Effector memory CD8-positive, alpha-beta T cell (primary cell): Measurements from ENCODE around the gene ASIC3.

Experiments
- ATAC-seq: fragments of 150-1000 bp; cut with Tn5 transposase; replicated peaks from 2 replicates; pipeline ENCODE4 v1.10.0; 2021; ENCODE audit warnings: mild to moderate bottlenecking, moderate library complexity
- DNase-seq, 3 experiments: peaks; one replicate each; pipeline ENCODE4 v3.0.0; 2021
- H3K27ac Mint-ChIP-seq, 2 donors: one replicate each; pipeline ENCODE4 v1.8.0; 2022; ENCODE audit warnings: mild to moderate bottlenecking in 2 of 2, mixed read lengths in 2 of 2, moderate library complexity in 2 of 2
- H3K27me3 Mint-ChIP-seq, 2 donors: one replicate each; pipeline ENCODE4 v1.8.0; 2022; ENCODE audit warnings: mixed read lengths in 2 of 2
- H3K36me3 Mint-ChIP-seq: one replicate; pipeline ENCODE4 v1.8.0; 2022; ENCODE audit warnings: mild to moderate bottlenecking, moderate library complexity, mixed read lengths; ENCODE audit not compliant: insufficient read depth
- H3K4me1 Mint-ChIP-seq, 2 donors: one replicate each; pipeline ENCODE4 v1.8.0; 2022; ENCODE audit warnings: low read depth in 2 of 2, mixed read lengths in 2 of 2
- H3K4me3 Mint-ChIP-seq, 2 donors: one replicate each; pipeline ENCODE4 v1.8.0; 2022; ENCODE audit warnings: mild to moderate bottlenecking in 2 of 2, mixed read lengths in 2 of 2, moderate library complexity in 2 of 2
- H3K9me3 Mint-ChIP-seq, 2 donors: one replicate each; pipeline ENCODE4 v1.8.0; 2022; ENCODE audit warnings: mixed read lengths in 2 of 2

Gene ASIC3

DNA sequence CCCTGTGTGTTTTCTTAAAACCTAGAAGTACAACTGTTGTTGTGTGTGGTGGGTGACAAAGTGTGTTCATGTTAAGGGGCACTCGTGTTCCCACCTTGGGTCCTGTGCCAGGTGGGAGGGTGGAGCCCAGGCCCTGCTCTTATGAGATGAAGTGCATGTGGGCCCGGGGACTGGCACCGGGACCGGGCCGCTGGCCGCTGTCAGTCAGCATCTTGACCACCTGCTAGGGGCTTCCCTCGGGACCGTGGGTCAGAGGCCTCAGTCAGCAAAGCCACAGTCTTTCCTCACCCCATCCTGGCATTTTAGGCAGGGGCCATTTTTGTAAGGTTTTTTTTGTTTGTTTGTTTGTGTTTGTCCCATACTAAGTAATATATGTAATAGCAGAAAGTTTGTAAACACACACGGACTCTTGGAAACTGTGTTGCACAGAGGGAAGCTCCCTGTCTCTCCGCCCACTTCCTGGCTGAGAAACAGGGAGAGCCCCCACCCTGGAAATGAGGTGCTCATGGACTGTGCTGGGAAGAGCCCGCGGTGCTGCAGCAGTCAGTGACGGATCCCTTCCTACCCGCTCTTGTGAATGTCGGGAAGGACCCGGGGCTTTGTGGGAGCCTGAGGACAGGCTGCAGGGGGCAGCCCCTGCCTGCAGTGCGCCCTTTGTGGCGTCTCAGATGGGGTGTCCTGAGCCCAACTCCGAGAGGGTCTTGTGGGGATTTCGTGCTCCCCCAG is 51.3 kb downstream of the ASIC3 start:
- Mint-ChIP-seq H3K9me3 (no peaks in the 10 kb centered on the region), H3K4me1 (peaks cover 0 to 3% of the 10 kb centered on the region in 2 donors), H3K36me3 (peaks cover 6% of the 10 kb centered on the region), H3K4me3 (no peak overlapping the region), H3K27ac (no peak overlapping the region), H3K27me3 (no peaks in the 10 kb centered on the region)
- ATAC-seq (no peak), DNase-seq (no peak)

GRCh38 chr7:151100921-151101320 is 52.6 kb downstream of the ASIC3 start:
- no peaks in the 10 kb centered on the region for H3K9me3 Mint-ChIP-seq
- no peak overlapping the region for H3K4me3 Mint-ChIP-seq
- ATAC-seq = no peak
- peaks cover 0 to 3% of the 10 kb centered on the region in 2 donors for H3K4me1 Mint-ChIP-seq
- peak overlapping the region in 1 of 2 donors; percentile 65 for H3K27ac Mint-ChIP-seq
- H3K36me3 Mint-ChIP-seq = peaks cover 7% of the 10 kb centered on the region
- no peak for DNase-seq
- H3K27me3 Mint-ChIP-seq = no peaks in the 10 kb centered on the region

DNA sequence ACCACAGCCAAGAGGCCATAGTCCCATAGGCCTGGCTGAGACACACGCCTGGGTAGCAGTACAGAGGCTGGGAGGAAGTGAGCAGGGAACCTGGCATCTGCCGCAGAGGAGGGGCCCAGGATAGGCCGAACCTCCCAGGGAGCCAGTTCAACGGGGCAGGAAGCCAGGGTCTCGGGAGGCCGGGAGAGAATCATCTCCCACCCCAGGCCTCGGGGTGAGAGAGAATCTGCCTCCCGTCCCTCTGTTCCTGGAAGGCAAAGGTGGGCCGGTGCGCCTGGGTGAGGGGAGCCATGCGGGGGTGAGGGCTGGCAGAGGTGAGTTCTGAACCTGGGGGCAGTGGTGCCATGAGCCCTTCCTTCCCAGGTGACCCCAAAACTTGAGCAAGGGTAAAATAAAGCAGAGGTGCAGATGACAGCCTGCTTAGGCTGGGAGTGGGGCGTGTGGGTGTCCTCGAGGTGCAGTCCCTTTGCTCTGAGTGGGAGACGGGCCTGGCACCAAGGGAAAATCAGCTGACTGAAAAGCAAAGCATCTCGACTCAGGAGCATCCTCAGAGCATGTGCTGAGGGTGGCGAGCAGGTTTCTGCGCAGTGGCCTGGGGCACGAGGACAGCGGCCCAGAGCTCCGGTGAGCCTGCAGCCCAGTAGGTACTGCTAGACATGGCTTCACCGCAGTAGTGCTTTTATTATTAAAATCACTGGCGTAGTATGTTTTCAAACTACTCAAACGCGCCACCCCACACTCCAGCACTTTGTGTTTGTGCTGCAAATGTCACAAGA is 53.5 kb downstream of the ASIC3 start:
- DNase-seq = no peak
- H3K9me3 Mint-ChIP-seq = no peaks in the 10 kb centered on the region
- H3K36me3 Mint-ChIP-seq = peaks cover 12% of the 10 kb centered on the region
- peaks cover 0 to 3% of the 10 kb centered on the region in 2 donors for H3K4me1 Mint-ChIP-seq
- H3K27me3 Mint-ChIP-seq = no peaks in the 10 kb centered on the region
- ATAC-seq = no peak
- no peak overlapping the region for H3K4me3 Mint-ChIP-seq
- peak overlapping the region in 1 of 2 donors; percentile 65 for H3K27ac Mint-ChIP-seq
